K562 (cell line): ENCODE data around the gene NANS. TPM values are rescaled to one million over a fixed set of nuclear protein-coding genes. Genes with fewer than 3 reads are reported as not detected.

ENCODE experiments used
- BCLAF1 ChIP-seq, 2 experiments: fragments of 450-650 bp in 1 of 2; IDR thresholded peaks; 2 replicates each; pipeline ENCODE4 v1.6.1; 2011 to 2017; ENCODE audit warnings: low read depth in 2 of 2, antibody characterized with exemption in 1 of 2, borderline replicate concordance in 1 of 2, low read length in 1 of 2, mild to moderate bottlenecking in 1 of 2, mixed read lengths in 1 of 2; ENCODE audit not compliant: control insufficient read depth in 1 of 2
- CBFA2T3 ChIP-seq: fragments of 450-650 bp; IDR thresholded peaks from 2 replicates; pipeline ENCODE4 v1.6.1; 2017
- ELF2 ChIP-seq: fragments of 250-450 bp; sonication (Bioruptor Pico); IDR thresholded peaks from 2 replicates; pipeline ENCODE4 v1.5.0; 2021; ENCODE audit warnings: mild to moderate bottlenecking
- ELF4 ChIP-seq: fragments of 450-650 bp; formaldehyde crosslinking; IDR thresholded peaks from 2 replicates; pipeline ENCODE4 v1.4.0; 2022; ENCODE audit warnings: missing genetic modification characterization
- FOS ChIP-seq: IDR thresholded peaks from 3 replicates; pipeline ENCODE4 v1.6.1; 2011; ENCODE audit not compliant: insufficient read length; ENCODE audit errors: extremely low read depth
- JUN ChIP-seq, 2 experiments: sonication (generic) in 1 of 2; formaldehyde crosslinking in 1 of 2; IDR thresholded peaks; 2 replicates each; pipeline versions ENCODE4 v1.6.1 to v1.8.0; 2012 to 2022; ENCODE audit warnings: borderline replicate concordance in 2 of 2, mild to moderate bottlenecking in 2 of 2, improper control_type of control experiment in 1 of 2, low read depth in 1 of 2, low read length in 1 of 2, missing genetic modification reagents in 1 of 2
- KLF16 ChIP-seq: IDR thresholded peaks from 2 replicates; pipeline ENCODE4 v1.6.1; 2016; ENCODE audit warnings: antibody characterized with exemption
- MAFG ChIP-seq: fragments of 450-650 bp; conservative IDR thresholded peaks from 2 replicates; pipeline ENCODE4 v1.6.1; 2016; ENCODE audit warnings: missing genetic modification characterization, missing compliant biosample characterization
- POLR2A ChIP-seq: fragments of 450-650 bp; conservative IDR thresholded peaks from 2 replicates; pipeline ENCODE4 v1.6.1; 2016
- TCF7 ChIP-seq: sonication (generic); IDR thresholded peaks from 2 replicates; pipeline ENCODE4 v1.6.1; 2016; ENCODE audit warnings: antibody characterized with exemption, borderline replicate concordance
- THAP7 ChIP-seq: fragments of 250-450 bp; sonication (Bioruptor Pico); IDR thresholded peaks from 2 replicates; pipeline ENCODE4 v1.5.0; 2021
- TRIM24 ChIP-seq, 2 experiments: fragments of 450-650 bp; IDR thresholded peaks; 2 replicates each; pipeline ENCODE4 v1.6.1; 2016
- XRCC4 ChIP-seq: IDR thresholded peaks from one replicate; pipeline ENCODE4 v1.6.1; 2011; ENCODE audit not compliant: insufficient read depth, insufficient read length; ENCODE audit errors: extremely low read depth
- ZNF609 ChIP-seq: sonication (generic); formaldehyde crosslinking; IDR thresholded peaks from 2 replicates; pipeline ENCODE4 v1.8.1; 2023; ENCODE audit warnings: missing genetic modification reagents, mild to moderate bottlenecking, borderline replicate concordance
- polyA plus RNA-seq, 8 experiments: library from polyadenylated mRNA; depleted of rRNA in 4 of 8; stranded (reverse) in 5 of 8; unstranded in 3 of 8; fragments of >200 nt; fragmentation: Nextera tagmentation in 2 of 8; fragmentation: Illumina TruSeq in 1 of 8; extraction: Ambion mirVana in 2 of 8; extraction: Trizol in 1 of 8; gene quantifications; 2 replicates each; pipeline versions ENCODE4 v1.2.1 to v1.2.3, GENCODE V29; 2011 to 2014; ENCODE audit warnings: inconsistent platforms in 1 of 8, missing spikeins in 1 of 8
- total RNA-seq, 7 experiments: library from RNA; depleted of rRNA in 6 of 7; stranded (reverse); fragments of >200 nt in 6 of 7; fragmentation: Illumina TruSeq in 2 of 7; extraction: Trizol in 2 of 7; gene quantifications; 2 replicates each; pipeline versions ENCODE4 v1.2.1 to v1.2.3, GENCODE V29; 2011 to 2021; ENCODE audit warnings: low replicate concordance in 1 of 7
- TF ChIP-seq, protein P1 (sequence below): fragments of 450-650 bp; IDR thresholded peaks from 2 replicates; pipeline ENCODE4 v1.6.1; 2018; ENCODE audit warnings: mild to moderate bottlenecking, low read depth; ENCODE audit not compliant: partially characterized antibody

Gene NANS
- total and polyA plus RNA-seq, 9 of the 15 experiments (the other 6 are each of a cell fraction or from before 2014, with no cell fraction given), result 37.1 to 181 (median 137) TPM

DNA sequence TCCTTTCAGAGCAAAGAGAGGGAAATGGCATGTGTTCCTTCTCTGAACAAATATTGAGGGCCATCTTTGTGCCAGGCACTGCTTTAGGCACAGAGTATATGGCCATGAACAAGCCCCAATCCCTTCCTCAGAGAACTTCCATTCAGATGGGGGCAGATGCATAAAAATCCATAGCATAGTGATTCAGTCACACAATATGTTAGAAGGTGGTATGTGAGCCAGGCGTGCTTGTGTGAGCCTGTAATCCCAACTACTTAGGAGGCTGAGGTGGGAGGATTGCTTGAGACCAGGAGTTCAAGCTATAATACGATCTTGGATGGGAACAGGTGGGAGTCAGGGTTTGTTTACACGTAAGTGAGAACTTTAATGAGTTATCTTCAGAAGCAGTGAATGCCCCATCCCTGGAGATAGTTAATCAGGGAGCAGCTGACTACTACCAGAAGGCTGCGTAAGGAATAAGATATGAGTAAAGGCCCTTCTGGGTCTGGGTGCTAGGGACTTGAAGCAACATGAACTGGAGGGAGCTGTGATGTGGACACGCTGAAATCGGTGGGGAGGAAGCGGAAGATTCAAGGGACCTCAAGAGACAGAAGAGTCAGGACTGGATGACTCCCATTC, 27.1 kb downstream of the NANS start (continued):
- TF ChIP-seq THAP7 (CRISPR knock-in tag) (no peak), XRCC4 (no peak), KLF16 (peak; percentile 15; the same call in 1 of the 2 replicates), TRIM24 (IDR thresholded peaks at IDR 0.05) (peak in 1 of 2 experiments; percentile 45; a peak in 3 of 4 replicates), FOS (no peak), ELF2 (CRISPR knock-in tag) (no peak), JUN (IDR thresholded peaks at IDR 0.05; ENCODE audit: borderline replicate concordance, low read depth, low read length) (no peak), JUN (CRISPR knock-in tag; IDR thresholded peaks at IDR 0.05; ENCODE audit: borderline replicate concordance) (no peak), CBFA2T3 (peak; percentile 86), ELF4 (CRISPR knock-in tag) (no peak), ZNF609 (no peak), TCF7 (no peak), MAFG (tag) (no peak), BCLAF1 (IDR thresholded peaks at IDR 0.05; ENCODE audit: borderline replicate concordance in 1 of 2, control insufficient read depth in 1 of 2, low read depth in 2 of 2, low read length in 1 of 2) (no peak), POLR2A (no peak; the same call in 1 of the 2 replicates)
- TF ChIP-seq, protein P1, sequence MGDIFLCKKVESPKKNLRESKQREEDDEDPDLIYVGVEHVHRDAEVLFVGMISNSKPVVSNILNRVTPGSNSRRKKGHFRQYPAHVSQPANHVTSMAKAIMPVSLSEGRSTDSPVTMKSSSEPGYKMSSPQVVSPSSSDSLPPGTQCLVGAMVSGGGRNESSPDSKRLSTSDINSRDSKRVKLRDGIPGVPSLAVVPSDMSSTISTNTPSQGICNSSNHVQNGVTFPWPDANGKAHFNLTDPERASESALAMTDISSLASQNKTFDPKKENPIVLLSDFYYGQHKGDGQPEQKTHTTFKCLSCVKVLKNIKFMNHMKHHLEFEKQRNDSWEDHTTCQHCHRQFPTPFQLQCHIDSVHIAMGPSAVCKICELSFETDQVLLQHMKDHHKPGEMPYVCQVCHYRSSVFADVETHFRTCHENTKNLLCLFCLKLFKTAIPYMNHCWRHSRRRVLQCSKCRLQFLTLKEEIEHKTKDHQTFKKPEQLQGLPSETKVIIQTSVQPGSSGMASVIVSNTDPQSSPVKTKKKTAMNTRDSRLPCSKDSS, result no peak
